K562 (cell line): ENCODE measurements around the gene ACADL. TPM values are rescaled to one million over a fixed set of nuclear protein-coding genes. Genes with fewer than 3 reads are reported as not detected.
A peak's percentile ranks its signal among the peaks of the same experiment; 100 is the strongest.

ENCODE experiments used
- ATAC-seq: fragments of 200-7000 bp; cut with Tn5 transposase; 3 replicates; pipeline ENCODE4 v1.9.1; 2020; ENCODE audit warnings: moderate library complexity
- BruUV-seq: library from RNA; stranded (reverse); fragments of 400-500 nt; replicated peaks from 2 replicates; lab custom pipeline; 2021; lab: Mats Ljungman, UMichigan
- CTCF ChIA-PET: fragments of 300-600 bp; formaldehyde crosslinking; extraction: SDS; loops from one replicate; lab custom pipeline; 2021; ENCODE audit warnings: low intra/inter-chr PET ratio; lab: Yijun Ruan, JAX
- POLR2A ChIA-PET: fragments of 300-600, 350-650 bp; sonication (Branson Sonifier 250); formaldehyde crosslinking; extraction: SDS; loops from one replicate; lab custom pipeline; 2021; ENCODE audit warnings: antibody characterized with exemption, inconsistent platforms; lab: Yijun Ruan, JAX
- DNase-seq, 4 experiments: peaks; one replicate each; pipeline versions ENCODE4 v3.0.0 to v3.0.0-alpha.2; 2011 to 2018; ENCODE audit warnings: low spot score in 3 of 4, mixed read lengths in 3 of 4; ENCODE audit errors: extremely low read depth in 1 of 4
- FAIRE-seq: peaks from 2 replicates; lab custom pipeline; 2011; peaks lifted over from hg19 to GRCh38; lab: Jason Lieb, UNC
- H2AFZ ChIP-seq: 2 replicates; pipeline ENCODE4 v1.6.0; 2011; ENCODE audit warnings: low read depth, low read length, control low read depth, inconsistent platforms
- H3K27ac ChIP-seq: fragments of 200-600 bp; 3 replicates; pipeline ENCODE4 v1.8.0; 2011; ENCODE audit warnings: low read depth, mild to moderate bottlenecking, control low read depth, inconsistent platforms, low read length, moderate library complexity, mixed read lengths; ENCODE audit errors: extremely low read depth
- H3K27me3 ChIP-seq, 2 experiments: fragments of 300-600 bp in 1 of 2; 2 replicates in 1 of 2; 3 replicates in 1 of 2; pipeline versions ENCODE4 v1.6.0 to v1.8.0; 2011; ENCODE audit warnings: inconsistent platforms in 2 of 2, low read length in 2 of 2, mild to moderate bottlenecking in 1 of 2, mixed read lengths in 1 of 2, moderate library complexity in 1 of 2; ENCODE audit not compliant: control insufficient read depth in 2 of 2, insufficient read depth in 2 of 2
- H3K36me3 ChIP-seq: fragments of 300-600 bp; 3 replicates; pipeline ENCODE4 v1.8.0; 2011; ENCODE audit warnings: mild to moderate bottlenecking, low read length, inconsistent platforms; ENCODE audit not compliant: control insufficient read depth, insufficient read depth
- H3K4me1 ChIP-seq, 2 experiments: fragments of 200-600 bp in 1 of 2; replicated peaks in 1 of 2; 2 replicates in 1 of 2; 3 replicates in 1 of 2; pipeline versions ENCODE4 v1.5.1 to v1.8.0; 2011; ENCODE audit warnings: inconsistent platforms in 2 of 2, low read length in 2 of 2, mild to moderate bottlenecking in 1 of 2, mixed read lengths in 1 of 2, moderate library complexity in 1 of 2; ENCODE audit not compliant: control insufficient read depth in 2 of 2, insufficient read depth in 2 of 2
- H3K4me2 ChIP-seq: 2 replicates; pipeline ENCODE4 v1.6.1; 2011; ENCODE audit warnings: low read length, control low read depth, inconsistent platforms, mixed read lengths; ENCODE audit not compliant: insufficient read depth
- H3K4me3 ChIP-seq: fragments of 200-600 bp; sonication (generic), shearing (Covaris generic); 2 replicates; pipeline ENCODE4 v1.5.1; 2016; ENCODE audit warnings: control low read depth, inconsistent platforms
- H3K79me2 ChIP-seq: fragments of 200-600 bp; 3 replicates; pipeline ENCODE4 v1.8.0; 2011; ENCODE audit warnings: low read length, inconsistent platforms; ENCODE audit not compliant: control insufficient read depth, insufficient read depth
- H3K9ac ChIP-seq, 2 experiments: 2 replicates each; pipeline versions ENCODE4 v1.6.0 to v1.6.1; 2011; ENCODE audit warnings: low read depth in 2 of 2, low read length in 2 of 2, control low read depth in 1 of 2, inconsistent platforms in 1 of 2, mild to moderate bottlenecking in 1 of 2, mixed read lengths in 1 of 2; ENCODE audit not compliant: insufficient read depth in 1 of 2
- H3K9me1 ChIP-seq: one replicate; pipeline ENCODE4 v1.6.0; 2011; ENCODE audit warnings: inconsistent platforms, mild to moderate bottlenecking, low read length, moderate library complexity; ENCODE audit not compliant: control insufficient read depth, insufficient read depth
- H3K9me3 ChIP-seq: replicated peaks from 2 replicates; pipeline ENCODE4 v1.5.1; 2011; ENCODE audit warnings: low read depth, low read length, inconsistent platforms; ENCODE audit not compliant: control insufficient read depth, insufficient read depth
- H4K20me1 ChIP-seq: replicated peaks from 2 replicates; pipeline ENCODE4 v1.6.1; 2011; ENCODE audit warnings: low read length, inconsistent platforms, mixed read lengths; ENCODE audit not compliant: control insufficient read depth, insufficient read depth
- ATF1 ChIP-seq, 2 experiments: fragments of 450-650 bp in 1 of 2; IDR thresholded peaks; 2 replicates each; pipeline ENCODE4 v1.6.1; 2016; ENCODE audit warnings: missing compliant biosample characterization in 1 of 2, missing genetic modification characterization in 1 of 2
- CBFA2T3 ChIP-seq: fragments of 450-650 bp; IDR thresholded peaks from 2 replicates; pipeline ENCODE4 v1.6.1; 2017
- FIP1L1 ChIP-seq: fragments of 200-400 bp; formaldehyde crosslinking; IDR thresholded peaks from 2 replicates; pipeline ENCODE4 v1.6.1; 2018; ENCODE audit warnings: mild to moderate bottlenecking, low read depth, low read length; ENCODE audit not compliant: poor library complexity, severe bottlenecking
- KDM5B ChIP-seq: fragments of 200-600 bp; sonication (generic); IDR thresholded peaks from 2 replicates; pipeline ENCODE4 v1.6.1; 2012; ENCODE audit warnings: low read depth, mild to moderate bottlenecking, moderate library complexity, low read length, control low read depth, inconsistent platforms; ENCODE audit not compliant: insufficient replicate concordance
- KLF10 ChIP-seq: fragments of 250-450 bp; sonication (Bioruptor Pico); IDR thresholded peaks from 2 replicates; pipeline ENCODE4 v1.6.1; 2021; ENCODE audit warnings: matching md5 sums
- MCM2 ChIP-seq: fragments of 450-650 bp; IDR thresholded peaks from 2 replicates; pipeline ENCODE4 v1.6.1; 2017; ENCODE audit warnings: low read depth, mild to moderate bottlenecking
- MCM5 ChIP-seq: fragments of 450-650 bp; IDR thresholded peaks from 2 replicates; pipeline ENCODE4 v1.6.1; 2016; ENCODE audit warnings: low read depth
- MTA3 ChIP-seq: fragments of 450-650 bp; formaldehyde crosslinking; IDR thresholded peaks from 2 replicates; pipeline ENCODE4 v1.6.1; 2017; ENCODE audit warnings: mild to moderate bottlenecking, borderline replicate concordance
- NUFIP1 ChIP-seq: fragments of 450-650 bp; IDR thresholded peaks from 2 replicates; pipeline ENCODE4 v1.6.1; 2018; ENCODE audit not compliant: partially characterized antibody
- RBM25 ChIP-seq: fragments of 200-400 bp; formaldehyde crosslinking; IDR thresholded peaks from 2 replicates; pipeline ENCODE4 v1.6.1; 2018; ENCODE audit warnings: low read length, low read depth, moderate library complexity; ENCODE audit not compliant: severe bottlenecking
- STAT5A ChIP-seq: IDR thresholded peaks from 2 replicates; pipeline ENCODE4 v1.6.1; 2012; ENCODE audit warnings: low read length, inconsistent platforms, borderline replicate concordance
- TRIM24 ChIP-seq, 2 experiments: fragments of 450-650 bp; IDR thresholded peaks; 2 replicates each; pipeline ENCODE4 v1.6.1; 2016
- WGBS: fragments of 100-300 bp; shearing (Covaris generic); methylation state at CpG from one replicate; pipeline ENCODE4 v1.1.6; 2016; ENCODE audit warnings: low coverage, mixed read lengths; ENCODE audit not compliant: insufficient coverage; ENCODE audit errors: missing lambda C conversion rate; 5-methylcytosine and 5-hydroxymethylcytosine counted together
- in situ Hi-C: fragments of 300-500 bp; cut with MboI; formaldehyde crosslinking; loops from 4 replicates; pipeline ENCODE4 v1.15.0; 2018; ENCODE audit warnings: inconsistent platforms, mixed read lengths
- intact Hi-C: fragments of 100-400 bp; cut with micrococcal nuclease; formaldehyde crosslinking; loops from 2 replicates; pipeline ENCODE4 v1.14.2; 2022
- polyA plus RNA-seq, 8 experiments: library from polyadenylated mRNA; depleted of rRNA in 4 of 8; stranded (reverse) in 5 of 8; unstranded in 3 of 8; fragments of >200 nt; fragmentation: Nextera tagmentation in 2 of 8; fragmentation: Illumina TruSeq in 1 of 8; extraction: Ambion mirVana in 2 of 8; extraction: Trizol in 1 of 8; gene quantifications; 2 replicates each; pipeline versions ENCODE4 v1.2.1 to v1.2.3, GENCODE V29; 2011 to 2014; ENCODE audit warnings: inconsistent platforms in 1 of 8, missing spikeins in 1 of 8
- total RNA-seq, 7 experiments: library from RNA; depleted of rRNA in 6 of 7; stranded (reverse); fragments of >200 nt in 6 of 7; fragmentation: Illumina TruSeq in 2 of 7; extraction: Trizol in 2 of 7; gene quantifications; 2 replicates each; pipeline versions ENCODE4 v1.2.1 to v1.2.3, GENCODE V29; 2011 to 2021; ENCODE audit warnings: low replicate concordance in 1 of 7
- TF ChIP-seq, protein P1 (sequence below): fragments of 450-650 bp; IDR thresholded peaks from 2 replicates; pipeline ENCODE4 v1.6.1; 2016; ENCODE audit warnings: low read depth, mild to moderate bottlenecking, moderate library complexity
- TF ChIP-seq, protein P2 (sequence below): IDR thresholded peaks from 2 replicates; pipeline ENCODE4 v1.6.1; 2011; ENCODE audit warnings: borderline replicate concordance, low read depth, mild to moderate bottlenecking, moderate library complexity, low read length; ENCODE audit not compliant: insufficient read depth, poor library complexity, severe bottlenecking
- TF ChIP-seq, protein P3 (sequence below): fragments of 450-650 bp; formaldehyde crosslinking; IDR thresholded peaks from 2 replicates; pipeline ENCODE4 v1.4.0; 2022; ENCODE audit warnings: missing genetic modification characterization
- TF ChIP-seq, protein P4 (sequence below): sonication (generic); formaldehyde crosslinking; IDR thresholded peaks from 2 replicates; pipeline ENCODE4 v1.8.1; 2022; ENCODE audit warnings: missing genetic modification reagents

ACADL gene
- total and polyA plus RNA-seq, 9 of the 15 experiments (the other 6 are each of a cell fraction or from before 2014, with no cell fraction given): 0.07 TPM; not detected in 8

DNA sequence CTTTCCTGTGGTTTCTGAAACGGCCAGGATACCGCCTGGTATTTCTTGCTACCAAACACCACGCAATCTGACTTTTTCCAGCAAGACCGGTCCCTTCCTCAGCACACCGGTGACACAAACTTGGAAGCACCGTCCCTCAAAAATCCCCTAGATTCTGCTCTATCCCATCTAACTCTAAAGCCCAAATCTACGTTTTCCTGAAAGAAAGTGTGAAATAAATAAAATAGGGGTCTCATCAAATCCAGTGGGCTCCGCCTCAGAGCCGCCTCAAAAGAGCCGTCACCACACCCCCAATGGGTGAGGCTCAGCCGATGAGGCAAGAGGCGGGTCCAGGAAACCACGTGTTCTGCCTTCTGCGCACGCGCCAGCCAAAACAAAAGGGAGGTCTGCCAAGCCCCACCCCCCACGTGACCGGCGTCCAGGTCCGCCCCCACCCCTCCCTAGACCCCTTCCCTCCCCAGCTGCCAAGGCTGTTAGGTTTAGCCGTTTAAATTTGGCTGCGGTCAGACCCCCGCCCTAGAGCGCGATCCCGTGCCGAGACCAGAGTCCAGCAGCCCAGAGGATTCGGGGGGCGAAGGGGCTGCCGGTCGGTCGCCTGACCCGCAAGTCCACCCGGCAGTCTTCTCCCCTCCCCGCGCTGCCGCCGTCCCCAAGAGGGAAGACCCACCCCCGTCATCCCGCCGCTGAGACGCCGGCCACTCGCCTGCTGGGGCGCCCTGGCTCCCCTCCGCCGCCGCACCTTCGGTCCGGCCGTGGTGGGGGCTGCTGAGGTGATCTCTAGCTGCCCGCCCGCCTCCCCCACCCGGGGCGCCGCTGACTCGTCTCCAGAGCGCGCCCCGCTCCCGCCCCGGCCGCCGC is 54.6 kb downstream of the ACADL start (continued):
- TF ChIP-seq STAT5A (no peak), ATF1 (CRISPR knock-in tag; IDR thresholded peaks at IDR 0.05) (no peak), ATF1 (tag; IDR thresholded peaks at IDR 0.05) (0 out of 2 replicates have a peak, but pooled peaks have one; percentile 32), MCM2 (no peak), MTA3 (no peak), CBFA2T3 (no peak), MCM5 (no peak), FIP1L1 (no peak), KDM5B (peak; percentile 53)
- TF ChIP-seq, protein P1, sequence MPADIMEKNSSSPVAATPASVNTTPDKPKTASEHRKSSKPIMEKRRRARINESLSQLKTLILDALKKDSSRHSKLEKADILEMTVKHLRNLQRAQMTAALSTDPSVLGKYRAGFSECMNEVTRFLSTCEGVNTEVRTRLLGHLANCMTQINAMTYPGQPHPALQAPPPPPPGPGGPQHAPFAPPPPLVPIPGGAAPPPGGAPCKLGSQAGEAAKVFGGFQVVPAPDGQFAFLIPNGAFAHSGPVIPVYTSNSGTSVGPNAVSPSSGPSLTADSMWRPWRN: no peak

DNA sequence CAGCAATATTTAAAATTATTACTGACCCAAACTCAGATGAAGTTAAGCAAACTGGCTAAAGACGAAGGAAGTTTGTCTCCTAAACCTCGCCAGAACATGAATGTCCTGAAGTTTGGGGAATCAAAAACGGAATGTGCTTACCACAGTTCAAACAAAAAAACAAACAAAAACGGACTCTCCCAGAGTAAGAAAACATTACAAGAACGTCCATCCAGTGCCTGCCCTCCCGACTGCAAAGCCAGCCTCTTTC is 55.1 kb downstream of the ACADL start:
- no peaks in the 10 kb centered on the region for H3K27me3 ChIP-seq
- no peaks in the 10 kb centered on the region for H3K9me3 ChIP-seq
- in situ Hi-C loops: no loop called here
- peak overlapping the region; percentile 83 to 95; a peak in 3 of 4 replicates for H3K9ac ChIP-seq
- peak overlapping the region; percentile 91 for H3K4me2 ChIP-seq
- H3K79me2 ChIP-seq: peaks cover 19% of the 10 kb centered on the region; the same call in 2 of the 3 replicates
- peak overlapping the region; percentile 85 for H3K27ac ChIP-seq
- peak overlapping the region; percentile 93 for H2AFZ ChIP-seq
- H3K4me3 ChIP-seq: peak overlapping the region; percentile 72
- no peaks in the 10 kb centered on the region for H3K9me1 ChIP-seq
- FAIRE-seq (no peak), DNase-seq (no peak), ATAC-seq (no peak)
- CTCF ChIA-PET: no interaction called here
- BruUV-seq: no TSS peak
- WGBS: 0% methylated on average over 6 of the region's 6 CpGs
- H3K36me3 ChIP-seq: no peaks in the 10 kb centered on the region
- H3K4me1 ChIP-seq: no peaks in the 10 kb centered on the region
- H4K20me1 ChIP-seq: no peaks in the 10 kb centered on the region
- POLR2A ChIA-PET: no interaction called here
- intact Hi-C loops: loop anchor here (5.0 kb wide), 2 partner anchors 98 to 183 kb away; no protein-coding TSS in a partner anchor
- TF ChIP-seq, protein P2, sequence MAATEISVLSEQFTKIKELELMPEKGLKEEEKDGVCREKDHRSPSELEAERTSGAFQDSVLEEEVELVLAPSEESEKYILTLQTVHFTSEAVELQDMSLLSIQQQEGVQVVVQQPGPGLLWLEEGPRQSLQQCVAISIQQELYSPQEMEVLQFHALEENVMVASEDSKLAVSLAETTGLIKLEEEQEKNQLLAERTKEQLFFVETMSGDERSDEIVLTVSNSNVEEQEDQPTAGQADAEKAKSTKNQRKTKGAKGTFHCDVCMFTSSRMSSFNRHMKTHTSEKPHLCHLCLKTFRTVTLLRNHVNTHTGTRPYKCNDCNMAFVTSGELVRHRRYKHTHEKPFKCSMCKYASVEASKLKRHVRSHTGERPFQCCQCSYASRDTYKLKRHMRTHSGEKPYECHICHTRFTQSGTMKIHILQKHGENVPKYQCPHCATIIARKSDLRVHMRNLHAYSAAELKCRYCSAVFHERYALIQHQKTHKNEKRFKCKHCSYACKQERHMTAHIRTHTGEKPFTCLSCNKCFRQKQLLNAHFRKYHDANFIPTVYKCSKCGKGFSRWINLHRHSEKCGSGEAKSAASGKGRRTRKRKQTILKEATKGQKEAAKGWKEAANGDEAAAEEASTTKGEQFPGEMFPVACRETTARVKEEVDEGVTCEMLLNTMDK: no peak
- TF ChIP-seq TRIM24 (IDR thresholded peaks at IDR 0.05) (no peak), RBM25 (no peak), KLF10 (CRISPR knock-in tag) (no peak), NUFIP1 (peak; percentile 28)
- TF ChIP-seq, protein P3, sequence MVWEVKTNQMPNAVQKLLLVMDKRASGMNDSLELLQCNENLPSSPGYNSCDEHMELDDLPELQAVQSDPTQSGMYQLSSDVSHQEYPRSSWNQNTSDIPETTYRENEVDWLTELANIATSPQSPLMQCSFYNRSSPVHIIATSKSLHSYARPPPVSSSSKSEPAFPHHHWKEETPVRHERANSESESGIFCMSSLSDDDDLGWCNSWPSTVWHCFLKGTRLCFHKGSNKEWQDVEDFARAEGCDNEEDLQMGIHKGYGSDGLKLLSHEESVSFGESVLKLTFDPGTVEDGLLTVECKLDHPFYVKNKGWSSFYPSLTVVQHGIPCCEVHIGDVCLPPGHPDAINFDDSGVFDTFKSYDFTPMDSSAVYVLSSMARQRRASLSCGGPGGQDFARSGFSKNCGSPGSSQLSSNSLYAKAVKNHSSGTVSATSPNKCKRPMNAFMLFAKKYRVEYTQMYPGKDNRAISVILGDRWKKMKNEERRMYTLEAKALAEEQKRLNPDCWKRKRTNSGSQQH: no peak
- TF ChIP-seq, protein P4, sequence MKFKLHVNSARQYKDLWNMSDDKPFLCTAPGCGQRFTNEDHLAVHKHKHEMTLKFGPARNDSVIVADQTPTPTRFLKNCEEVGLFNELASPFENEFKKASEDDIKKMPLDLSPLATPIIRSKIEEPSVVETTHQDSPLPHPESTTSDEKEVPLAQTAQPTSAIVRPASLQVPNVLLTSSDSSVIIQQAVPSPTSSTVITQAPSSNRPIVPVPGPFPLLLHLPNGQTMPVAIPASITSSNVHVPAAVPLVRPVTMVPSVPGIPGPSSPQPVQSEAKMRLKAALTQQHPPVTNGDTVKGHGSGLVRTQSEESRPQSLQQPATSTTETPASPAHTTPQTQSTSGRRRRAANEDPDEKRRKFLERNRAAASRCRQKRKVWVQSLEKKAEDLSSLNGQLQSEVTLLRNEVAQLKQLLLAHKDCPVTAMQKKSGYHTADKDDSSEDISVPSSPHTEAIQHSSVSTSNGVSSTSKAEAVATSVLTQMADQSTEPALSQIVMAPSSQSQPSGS (CRISPR knock-in tag): no peak
